H9 (cell line): ENCODE results near the gene DBN1. TPM values are rescaled to one million over a fixed set of nuclear protein-coding genes. Genes with fewer than 3 reads are reported as not detected.

ENCODE experiments used
- DNase-seq: peaks from one replicate; pipeline ENCODE4 v3.0.0-alpha.2; 2017
- H2AFZ ChIP-seq: one replicate; pipeline ENCODE4 v1.6.1; 2013; ENCODE audit warnings: mild to moderate bottlenecking, low read length, control low read depth, moderate library complexity
- H2AK5ac ChIP-seq: 2 replicates; pipeline ENCODE4 v1.6.1; 2013; ENCODE audit warnings: low read length, control low read depth, mixed read lengths; ENCODE audit not compliant: insufficient read length
- H2BK120ac ChIP-seq: one replicate; pipeline ENCODE4 v1.6.1; 2013; ENCODE audit warnings: low read depth, mild to moderate bottlenecking, low read length, control low read depth, inconsistent platforms; ENCODE audit not compliant: poor library complexity, severe bottlenecking
- H2BK12ac ChIP-seq: 2 replicates; pipeline ENCODE4 v1.6.1; 2013; ENCODE audit warnings: low read length, control low read depth, mixed read lengths, low read depth; ENCODE audit not compliant: insufficient read length
- H2BK15ac ChIP-seq: 2 replicates; pipeline ENCODE4 v1.6.1; 2013; ENCODE audit warnings: low read depth, low read length, control low read depth
- H2BK20ac ChIP-seq: one replicate; pipeline ENCODE4 v1.6.1; 2013; ENCODE audit warnings: low read depth, mild to moderate bottlenecking, low read length, control low read depth, inconsistent platforms; ENCODE audit not compliant: poor library complexity, severe bottlenecking
- H2BK5ac ChIP-seq: 2 replicates; pipeline ENCODE4 v1.6.1; 2013; ENCODE audit warnings: low read length, control low read depth, mixed read lengths; ENCODE audit not compliant: insufficient read length
- H3K14ac ChIP-seq: 2 replicates; pipeline ENCODE4 v1.6.1; 2013; ENCODE audit warnings: low read length, control low read depth; ENCODE audit not compliant: insufficient read depth
- H3K18ac ChIP-seq: 2 replicates; pipeline ENCODE4 v1.6.1; 2013; ENCODE audit warnings: low read depth, mild to moderate bottlenecking, mixed read lengths, low read length, control low read depth; ENCODE audit not compliant: insufficient read length
- H3K23ac ChIP-seq: 2 replicates; pipeline ENCODE4 v1.6.1; 2013; ENCODE audit warnings: low read length, control low read depth, mixed read lengths, low read depth; ENCODE audit not compliant: insufficient read length
- H3K23me2 ChIP-seq: 2 replicates; pipeline ENCODE4 v1.6.1; 2013; ENCODE audit warnings: low read depth, mild to moderate bottlenecking, mixed read lengths, low read length, control low read depth; ENCODE audit not compliant: insufficient read length, poor library complexity, severe bottlenecking
- H3K27ac ChIP-seq: 2 replicates; pipeline ENCODE4 v1.5.1; 2013; ENCODE audit warnings: low read length, control low read depth, mixed read lengths, low read depth; ENCODE audit not compliant: insufficient read length
- H3K27me3 ChIP-seq: 2 replicates; pipeline ENCODE4 v1.6.1; 2013; ENCODE audit warnings: low read length, control low read depth, inconsistent platforms; ENCODE audit not compliant: insufficient read depth
- H3K4ac ChIP-seq: 2 replicates; pipeline ENCODE4 v1.6.1; 2013; ENCODE audit warnings: low read depth, mild to moderate bottlenecking, control low read depth, inconsistent platforms, low read length, moderate library complexity
- H3K4me1 ChIP-seq: 2 replicates; pipeline ENCODE4 v1.6.1; 2013; ENCODE audit warnings: low read length, control low read depth, inconsistent platforms; ENCODE audit not compliant: insufficient read depth
- H3K4me2 ChIP-seq: 2 replicates; pipeline ENCODE4 v1.6.1; 2013; ENCODE audit warnings: low read length, control low read depth, mixed read lengths; ENCODE audit not compliant: insufficient read length, insufficient read depth
- H3K56ac ChIP-seq: 2 replicates; pipeline ENCODE4 v1.6.1; 2013; ENCODE audit warnings: low read depth, mild to moderate bottlenecking, mixed read lengths, low read length, control low read depth; ENCODE audit not compliant: insufficient read length
- H3K79me1 ChIP-seq: 2 replicates; pipeline ENCODE4 v1.6.1; 2013; ENCODE audit warnings: low read depth, mild to moderate bottlenecking, moderate library complexity, low read length, control low read depth, inconsistent platforms; ENCODE audit not compliant: insufficient read depth, poor library complexity, severe bottlenecking
- H3K79me2 ChIP-seq: 2 replicates; pipeline ENCODE4 v1.6.1; 2013; ENCODE audit warnings: low read length, control low read depth, inconsistent platforms; ENCODE audit not compliant: insufficient read depth
- H3K9ac ChIP-seq: 2 replicates; pipeline ENCODE4 v1.6.1; 2013; ENCODE audit warnings: low read length, control low read depth, mixed read lengths; ENCODE audit not compliant: insufficient read length; ENCODE audit errors: extremely low read depth
- H3K9me3 ChIP-seq: one replicate; pipeline ENCODE4 v1.6.1; 2013; ENCODE audit warnings: low read depth, low read length, inconsistent platforms; ENCODE audit not compliant: control insufficient read depth
- H3T11ph ChIP-seq: one replicate; pipeline ENCODE4 v1.6.1; 2013; ENCODE audit warnings: mild to moderate bottlenecking, low read length, control low read depth, inconsistent platforms
- H4K20me1 ChIP-seq: one replicate; pipeline ENCODE4 v1.6.1; 2013; ENCODE audit not compliant: control insufficient read depth, insufficient read length, insufficient read depth
- H4K5ac ChIP-seq: 2 replicates; pipeline ENCODE4 v1.6.1; 2013; ENCODE audit warnings: low read depth, mild to moderate bottlenecking, mixed read lengths, low read length, control low read depth; ENCODE audit not compliant: insufficient read length
- H4K8ac ChIP-seq: replicated peaks from 2 replicates; pipeline ENCODE4 v1.6.1; 2013; ENCODE audit warnings: low read length, control low read depth, mixed read lengths, low read depth; ENCODE audit not compliant: insufficient read length
- H4K91ac ChIP-seq: 2 replicates; pipeline ENCODE4 v1.6.1; 2013; ENCODE audit warnings: low read depth, mild to moderate bottlenecking, moderate library complexity, mixed read lengths, low read length, control low read depth; ENCODE audit not compliant: insufficient read length
- H3K27ac Mint-ChIP-seq, 3 experiments: 2 replicates in 2 of 3; 3 replicates in 1 of 3; pipeline ENCODE4 v1.8.0; 2020 to 2021; ENCODE audit warnings: mixed read lengths in 3 of 3, mild to moderate bottlenecking in 1 of 3, moderate library complexity in 1 of 3
- H3K27me3 Mint-ChIP-seq: 2 replicates; pipeline ENCODE4 v1.8.0; 2021; ENCODE audit warnings: low read depth, mild to moderate bottlenecking, moderate library complexity, mixed read lengths
- H3K36me3 Mint-ChIP-seq, 3 experiments: 2 replicates in 2 of 3; 3 replicates in 1 of 3; pipeline ENCODE4 v1.8.0; 2020 to 2021; ENCODE audit warnings: low read depth in 3 of 3, mixed read lengths in 3 of 3; ENCODE audit not compliant: insufficient read depth in 1 of 3
- H3K4me1 Mint-ChIP-seq, 2 experiments: 2 replicates each; pipeline ENCODE4 v1.8.0; 2020; ENCODE audit warnings: mixed read lengths in 2 of 2
- H3K4me3 Mint-ChIP-seq, 2 experiments: 2 replicates in 1 of 2; 3 replicates in 1 of 2; pipeline ENCODE4 v1.8.0; 2020 to 2021; ENCODE audit warnings: mild to moderate bottlenecking in 2 of 2, mixed read lengths in 2 of 2, moderate library complexity in 1 of 2
- H3K9me3 Mint-ChIP-seq, 2 experiments: 2 replicates in 1 of 2; 3 replicates in 1 of 2; pipeline ENCODE4 v1.8.0; 2020; ENCODE audit warnings: mild to moderate bottlenecking in 2 of 2, mixed read lengths in 2 of 2, moderate library complexity in 1 of 2
- CTCF ChIP-seq: fragments of 200-600 bp; sonication (generic); conservative IDR thresholded peaks from 3 replicates; pipeline ENCODE4 v1.8.0; 2021; ENCODE audit warnings: antibody characterized with exemption, mild to moderate bottlenecking
- WGBS: extraction: QIAGEN DNeasy Blood & Tissue Kit; methylation state at CpG from one replicate; pipeline ENCODE4 v1.1.7; 2013; ENCODE audit warnings: missing lambda C conversion rate, low lambda C conversion rate, mixed read lengths; ENCODE audit not compliant: insufficient read length; ENCODE audit errors: extremely low coverage; 5-methylcytosine and 5-hydroxymethylcytosine counted together
- total RNA-seq: library from RNA; stranded (reverse); gene quantifications from 2 replicates; pipeline ENCODE4 v1.2.1, GENCODE V29; 2021

DBN1 gene
- total RNA-seq, 1 experiment from 2014 or later = 340 TPM

GRCh38 chr5:177490311-177490991 lies 17.0 kb upstream of the DBN1 start:
- no peak overlapping the region for H4K8ac ChIP-seq
- H2AFZ ChIP-seq = no peak overlapping the region
- H3K23me2 ChIP-seq = no peaks in the 10 kb centered on the region
- no peak for DNase-seq
- H4K5ac ChIP-seq = no peak overlapping the region
- no peak overlapping the region for H3K56ac ChIP-seq
- no peak overlapping the region for H2BK12ac ChIP-seq
- no peak overlapping the region for H2BK5ac ChIP-seq
- H3K27ac ChIP-seq = no peak overlapping the region
- no peak overlapping the region for H3K14ac ChIP-seq
- H2BK15ac ChIP-seq = no peak overlapping the region
- H3K27me3 ChIP-seq = no peaks in the 10 kb centered on the region
- H3K4ac ChIP-seq = no peak overlapping the region
- no peak overlapping the region for H3K23ac ChIP-seq
- H3K27me3 Mint-ChIP-seq = no peaks in the 10 kb centered on the region
- H2BK20ac ChIP-seq = no peak overlapping the region
- H3K36me3 Mint-ChIP-seq = peaks cover 41 to 76% (median 67%) of the 10 kb centered on the region in 3 experiments
- H3K4me2 ChIP-seq = no peak overlapping the region
- no peak overlapping the region for H3K18ac ChIP-seq
- H3K9me3 Mint-ChIP-seq = no peaks in the 10 kb centered on the region; a peak in 1 of 5 replicates
- H3K9ac ChIP-seq = no peak overlapping the region
- H2BK120ac ChIP-seq = no peak overlapping the region
- no peaks in the 10 kb centered on the region for H3K79me1 ChIP-seq
- no peaks in the 10 kb centered on the region; the same call in 1 of the 2 replicates for H3K4me1 ChIP-seq
- H3K9me3 ChIP-seq = no peaks in the 10 kb centered on the region
- H3K4me3 Mint-ChIP-seq = no peak overlapping the region
- H3K79me2 ChIP-seq = no peaks in the 10 kb centered on the region
- no peak overlapping the region for H2AK5ac ChIP-seq
- no peaks in the 10 kb centered on the region for H4K20me1 ChIP-seq
- H3K4me1 Mint-ChIP-seq = peaks cover 12 to 34% of the 10 kb centered on the region in 2 experiments
- no CpG with 5 or more reads among the region's 15 CpGs for WGBS
- TF ChIP-seq CTCF = no peak
- H3T11ph ChIP-seq = no peak overlapping the region
- H3K27ac Mint-ChIP-seq = peak overlapping the region in 1 of 3 experiments; percentile 91; a peak in 2 of 7 replicates
- H4K91ac ChIP-seq = no peak overlapping the region
